Endothelial cell (in vitro differentiated cells): Measurements from ENCODE around the gene FAM219A. TPM values are rescaled to one million over a fixed set of nuclear protein-coding genes. Genes with fewer than 3 reads are reported as not detected.

ENCODE experiments used
- DNase-seq: peaks from one replicate; pipeline ENCODE4 v3.0.0; 2021; ENCODE audit warnings: low spot score
- H3K27ac Mint-ChIP-seq: one replicate; pipeline ENCODE4 v1.8.0; 2021; ENCODE audit warnings: mixed read lengths, inconsistent platforms; ENCODE audit not compliant: unreplicated experiment
- H3K27me3 Mint-ChIP-seq: one replicate; pipeline ENCODE4 v1.8.0; 2021; ENCODE audit warnings: mild to moderate bottlenecking, moderate library complexity, mixed read lengths, inconsistent platforms; ENCODE audit not compliant: unreplicated experiment
- H3K36me3 Mint-ChIP-seq: one replicate; pipeline ENCODE4 v1.8.0; 2021; ENCODE audit warnings: mild to moderate bottlenecking, low read depth, mixed read lengths, inconsistent platforms; ENCODE audit not compliant: unreplicated experiment
- H3K4me1 Mint-ChIP-seq: one replicate; pipeline ENCODE4 v1.8.0; 2021; ENCODE audit warnings: mild to moderate bottlenecking, mixed read lengths, inconsistent platforms; ENCODE audit not compliant: unreplicated experiment
- H3K4me3 Mint-ChIP-seq: one replicate; pipeline ENCODE4 v1.8.0; 2021; ENCODE audit warnings: mild to moderate bottlenecking, mixed read lengths, inconsistent platforms; ENCODE audit not compliant: unreplicated experiment
- H3K9me3 Mint-ChIP-seq: one replicate; pipeline ENCODE4 v1.8.0; 2021; ENCODE audit warnings: mixed read lengths, inconsistent platforms; ENCODE audit not compliant: unreplicated experiment
- CTCF ChIP-seq: fragments of 200-600 bp; sonication (generic); IDR thresholded peaks from one replicate; pipeline ENCODE4 v1.5.0; 2021; ENCODE audit warnings: antibody characterized with exemption; ENCODE audit not compliant: unreplicated experiment
- total RNA-seq: library from RNA; stranded (reverse); fragmentation: NEBNext Ultra II Directional; extraction: Animal tissue kit (Norgen Biotek cat#: 25700); gene quantifications from one replicate; pipeline ENCODE4 v1.2.1, GENCODE V29; 2021; ENCODE audit not compliant: unreplicated experiment

FAM219A gene
- total RNA-seq, 1 donor from 2014 or later = 55.3 TPM

GRCh38 chr9:34451545-34451944 is 6.8 kb downstream of the FAM219A start:
- H3K27ac Mint-ChIP-seq = peak overlapping the region; percentile 74
- no peaks in the 10 kb centered on the region for H3K9me3 Mint-ChIP-seq
- no peak overlapping the region for H3K4me3 Mint-ChIP-seq
- H3K27me3 Mint-ChIP-seq = peaks cover 5% of the 10 kb centered on the region
- DNase-seq = no peak
- TF ChIP-seq CTCF = no peak
- peaks cover 3% of the 10 kb centered on the region for H3K36me3 Mint-ChIP-seq
- peaks cover 54% of the 10 kb centered on the region for H3K4me1 Mint-ChIP-seq

- no peak for DNase-seq
- peak overlapping the region; percentile 83 for H3K4me3 Mint-ChIP-seq
- no peaks in the 10 kb centered on the region for H3K9me3 Mint-ChIP-seq
- peaks cover 1% of the 10 kb centered on the region for H3K27me3 Mint-ChIP-seq
- peaks cover 3% of the 10 kb centered on the region for H3K36me3 Mint-ChIP-seq
- H3K27ac Mint-ChIP-seq = peak overlapping the region; percentile 74
- H3K4me1 Mint-ChIP-seq = peaks cover 50% of the 10 kb centered on the region
- TF ChIP-seq CTCF = no peak
These were observed 7.2 kb downstream of the FAM219A start for GRCh38 chr9:34451135-34451534.

GRCh38 chr9:34450644-34451043 is 7.7 kb downstream of the FAM219A start:
- no peak for DNase-seq
- peak overlapping the region; percentile 83 for H3K4me3 Mint-ChIP-seq
- no peaks in the 10 kb centered on the region for H3K27me3 Mint-ChIP-seq
- peaks cover 3% of the 10 kb centered on the region for H3K36me3 Mint-ChIP-seq
- H3K9me3 Mint-ChIP-seq = no peaks in the 10 kb centered on the region
- TF ChIP-seq CTCF = no peak
- peaks cover 46% of the 10 kb centered on the region for H3K4me1 Mint-ChIP-seq
- peak overlapping the region; percentile 74 for H3K27ac Mint-ChIP-seq

GRCh38 chr9:34446951-34447350 is 11.4 kb downstream of the FAM219A start:
- H3K27ac Mint-ChIP-seq = no peak overlapping the region
- peaks cover 1% of the 10 kb centered on the region for H3K27me3 Mint-ChIP-seq
- DNase-seq = no peak
- H3K4me1 Mint-ChIP-seq = peaks cover 51% of the 10 kb centered on the region
- no peaks in the 10 kb centered on the region for H3K9me3 Mint-ChIP-seq
- H3K4me3 Mint-ChIP-seq = no peak overlapping the region
- no peak for TF ChIP-seq CTCF
- H3K36me3 Mint-ChIP-seq = peaks cover 7% of the 10 kb centered on the region

- no peak overlapping the region for H3K4me3 Mint-ChIP-seq
- peaks cover 51% of the 10 kb centered on the region for H3K4me1 Mint-ChIP-seq
- H3K27me3 Mint-ChIP-seq = peaks cover 1% of the 10 kb centered on the region
- TF ChIP-seq CTCF = no peak
- peaks cover 7% of the 10 kb centered on the region for H3K36me3 Mint-ChIP-seq
- no peak overlapping the region for H3K27ac Mint-ChIP-seq
- DNase-seq = no peak
- H3K9me3 Mint-ChIP-seq = no peaks in the 10 kb centered on the region
These were observed 11.9 kb downstream of the FAM219A start for GRCh38 chr9:34446468-34446891.
